ENCODE data around the gene MAN1C1. TPM values are rescaled to one million over a fixed set of nuclear protein-coding genes. Genes with fewer than 3 reads are reported as not detected.

MAN1C1 gene
- total RNA-seq, 1 experiment from 2014 or later: 1.2 TPM

GRCh38 chr1:25724201-25724600 is 107.6 kb downstream of the MAN1C1 start:
- H3K27ac ChIP-seq (ENCODE audit: low read depth, low read length): no peak overlapping the region
- TF ChIP-seq ZBTB33 (IDR thresholded peaks at IDR 0.05; ENCODE audit: extremely low read depth, insufficient replicate concordance, low read length) (no peak), ZFX (IDR thresholded peaks at IDR 0.05) (no peak), CTCF (IDR thresholded peaks at IDR 0.05 in 2 of 3, conservative IDR thresholded peaks at IDR 0.05 in 1 of 3; ENCODE audit: borderline replicate concordance in 1 of 3, insufficient read depth in 1 of 3, low read depth in 2 of 3, low read length in 2 of 3) (no peak), POLR2AphosphoS5 (IDR thresholded peaks at IDR 0.05; ENCODE audit: low read depth, low read length) (no peak), SP1 (IDR thresholded peaks at IDR 0.05; ENCODE audit: low read depth) (no peak), REST (IDR thresholded peaks at IDR 0.05; ENCODE audit: low read depth) (no peak), POLR2A (IDR thresholded peaks at IDR 0.05; ENCODE audit: borderline replicate concordance, extremely low read depth, insufficient read depth, insufficient read length) (no peak), ZNF274 (IDR thresholded peaks at IDR 0.05; ENCODE audit: low read depth, low read length) (no peak), CBX3 (IDR thresholded peaks at IDR 0.05; ENCODE audit: low read depth) (no peak), YY1 (IDR thresholded peaks at IDR 0.05; ENCODE audit: extremely low read depth, insufficient replicate concordance, low read depth, low read length) (no peak), ELF1 (IDR thresholded peaks at IDR 0.05; ENCODE audit: borderline replicate concordance, low read depth) (no peak)
- H3K4me2 ChIP-seq (ENCODE audit: low read length): no peak overlapping the region
- ATAC-seq: no peak
- H3K79me2 ChIP-seq (ENCODE audit: insufficient read depth, low read length): no peaks in the 10 kb centered on the region
- DNase-seq (ENCODE audit: low read depth, low spot score): no peak
- no peak overlapping the region for H3K9ac ChIP-seq (ENCODE audit: low read length)
- CTCF ChIA-PET: no interaction called here
- H2AFZ ChIP-seq (ENCODE audit: low read depth, low read length, poor library complexity, severe bottlenecking): no peak overlapping the region
- intact Hi-C loops (cut with micrococcal nuclease): no loop called here
- POLR2A ChIA-PET: no interaction called here
- no TSS peak for BruUV-seq (replicated peaks)
- H4K20me1 ChIP-seq (ENCODE audit: insufficient read depth): no peaks in the 10 kb centered on the region
- no peaks in the 10 kb centered on the region for H3K9me3 ChIP-seq (ENCODE audit: control insufficient read depth in 1 of 2, insufficient read depth in 1 of 2, low read depth in 1 of 2, low read length in 2 of 2)
- RAD21 ChIA-PET (ENCODE audit: low non-redundant PET in 1 of 2, low total read pairs in 2 of 2, uncharacterized antibody in 2 of 2, unreplicated experiment in 2 of 2): no interaction called here
- no peaks in the 10 kb centered on the region for H3K9me2 ChIP-seq (ENCODE audit: insufficient read depth)
- H3K36me3 ChIP-seq (ENCODE audit: control insufficient read depth in 1 of 2, insufficient read depth in 2 of 2, low read length in 2 of 2): no peaks in the 10 kb centered on the region
- no peaks in the 10 kb centered on the region for H3K27me3 ChIP-seq (ENCODE audit: insufficient read depth, low read length)
- H3K4me3 ChIP-seq (replicated peaks in 1 of 2; ENCODE audit: low read depth in 1 of 2, low read length in 2 of 2): no peak overlapping the region
- H3K4me1 ChIP-seq (ENCODE audit: control insufficient read depth in 1 of 2, insufficient read depth in 2 of 2, low read length in 2 of 2): no peaks in the 10 kb centered on the region

All from HCT116 (cell line).